Bronchial epithelial cell (primary cell): ENCODE measurements around the gene APLF. TPM values are rescaled to one million over a fixed set of nuclear protein-coding genes. Genes with fewer than 3 reads are reported as not detected.

ENCODE experiments used
- DNase-seq: peaks from one replicate; pipeline ENCODE4 v3.0.0-alpha.2; 2010; ENCODE audit warnings: low read depth
- FAIRE-seq: peaks from 2 replicates; lab custom pipeline; 2011; peaks lifted over from hg19 to GRCh38; lab: Jason Lieb, UNC
- H3K27me3 ChIP-seq: 2 replicates; pipeline ENCODE4 v1.5.1; 2011; ENCODE audit warnings: low read length; ENCODE audit not compliant: control insufficient read depth, insufficient read depth
- H3K36me3 ChIP-seq: 2 replicates; pipeline ENCODE4 v1.5.1; 2011; ENCODE audit warnings: low read length; ENCODE audit not compliant: control insufficient read depth, insufficient read depth
- H3K4me3 ChIP-seq: 2 replicates; pipeline ENCODE4 v1.5.1; 2011; ENCODE audit warnings: mild to moderate bottlenecking, low read depth, low read length, control low read depth
- total RNA-seq: library from RNA; depleted of rRNA; stranded (reverse); fragments of >200 nt; gene quantifications from 2 replicates; pipeline ENCODE4 v1.2.1, GENCODE V29; 2014
- TF ChIP-seq, protein P1 (sequence below): IDR thresholded peaks from 2 replicates; pipeline ENCODE4 v1.5.1; 2011; ENCODE audit warnings: mild to moderate bottlenecking, moderate library complexity, low read length, control low read depth, inconsistent platforms; ENCODE audit not compliant: insufficient read depth, severe bottlenecking

APLF gene
- total RNA-seq, 1 donor from 2014 or later = 4.2 TPM

DNA sequence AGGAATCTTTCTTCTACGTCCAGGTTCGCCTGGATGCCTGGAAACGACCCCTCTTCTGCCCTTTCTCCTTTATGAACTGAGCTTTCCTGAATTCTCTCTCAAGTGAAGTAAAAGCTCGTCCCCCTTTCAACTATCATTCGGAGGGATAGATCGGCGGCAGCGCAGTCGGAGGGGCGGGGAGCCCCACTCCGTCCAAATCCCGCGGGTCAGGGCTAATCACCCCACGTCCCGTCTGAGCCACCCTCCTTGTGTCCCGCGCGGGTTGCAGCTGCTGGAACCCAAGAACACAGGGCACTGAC is 658 bp upstream of the APLF start:
- Histone ChIP-seq H3K36me3 (no peaks in the 10 kb centered on the region), H3K4me3 (peak overlapping the region; percentile 85), H3K27me3 (no peaks in the 10 kb centered on the region)
- FAIRE-seq (no peak), DNase-seq (no peak)
- TF ChIP-seq, protein P1, sequence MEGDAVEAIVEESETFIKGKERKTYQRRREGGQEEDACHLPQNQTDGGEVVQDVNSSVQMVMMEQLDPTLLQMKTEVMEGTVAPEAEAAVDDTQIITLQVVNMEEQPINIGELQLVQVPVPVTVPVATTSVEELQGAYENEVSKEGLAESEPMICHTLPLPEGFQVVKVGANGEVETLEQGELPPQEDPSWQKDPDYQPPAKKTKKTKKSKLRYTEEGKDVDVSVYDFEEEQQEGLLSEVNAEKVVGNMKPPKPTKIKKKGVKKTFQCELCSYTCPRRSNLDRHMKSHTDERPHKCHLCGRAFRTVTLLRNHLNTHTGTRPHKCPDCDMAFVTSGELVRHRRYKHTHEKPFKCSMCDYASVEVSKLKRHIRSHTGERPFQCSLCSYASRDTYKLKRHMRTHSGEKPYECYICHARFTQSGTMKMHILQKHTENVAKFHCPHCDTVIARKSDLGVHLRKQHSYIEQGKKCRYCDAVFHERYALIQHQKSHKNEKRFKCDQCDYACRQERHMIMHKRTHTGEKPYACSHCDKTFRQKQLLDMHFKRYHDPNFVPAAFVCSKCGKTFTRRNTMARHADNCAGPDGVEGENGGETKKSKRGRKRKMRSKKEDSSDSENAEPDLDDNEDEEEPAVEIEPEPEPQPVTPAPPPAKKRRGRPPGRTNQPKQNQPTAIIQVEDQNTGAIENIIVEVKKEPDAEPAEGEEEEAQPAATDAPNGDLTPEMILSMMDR = no peak

DNA sequence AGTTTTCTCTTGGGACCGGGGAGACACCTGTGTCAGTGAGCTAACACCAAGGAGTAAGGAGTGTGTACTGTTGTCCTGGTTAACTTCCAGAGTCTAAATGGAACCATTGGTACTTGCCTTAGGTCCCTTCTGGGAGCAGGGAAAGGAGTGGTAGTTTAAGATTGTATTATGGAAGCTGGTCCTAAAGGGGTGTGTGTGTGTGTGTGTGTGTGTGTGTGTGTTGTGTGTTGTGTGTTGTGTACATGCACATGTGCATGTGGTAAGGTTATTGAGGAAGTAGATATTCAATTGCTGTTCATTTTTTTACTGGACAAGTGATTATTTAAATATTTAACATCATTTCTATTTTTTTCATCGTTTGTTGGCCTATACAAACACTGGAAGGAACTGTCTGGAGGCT is 1.4 kb downstream of the APLF start:
- TF ChIP-seq, protein P1 = no peak
- peak overlapping the region; percentile 5 for H3K4me3 ChIP-seq
- FAIRE-seq (no peak), DNase-seq (no peak)
- no peaks in the 10 kb centered on the region for H3K27me3 ChIP-seq
- H3K36me3 ChIP-seq = no peaks in the 10 kb centered on the region

DNA sequence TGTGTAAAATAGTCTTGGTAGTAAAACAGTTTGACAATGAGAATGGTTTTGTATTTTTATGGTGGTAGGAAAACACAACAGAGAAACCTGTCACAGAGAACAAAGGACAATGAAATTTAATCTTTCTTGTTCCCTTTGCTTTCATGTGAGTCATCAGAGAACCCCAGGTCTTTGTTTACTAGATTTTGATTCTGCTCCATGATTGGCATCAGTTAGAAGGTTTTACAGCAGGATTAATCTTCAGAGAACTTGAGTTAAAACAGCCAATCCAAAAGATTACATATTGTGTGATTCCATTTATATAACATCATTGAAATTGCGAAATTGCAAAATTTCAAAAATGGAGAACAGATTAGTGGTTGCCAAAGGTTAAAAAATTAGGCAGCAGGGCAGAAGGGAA is 2.5 kb downstream of the APLF start:
- no peak overlapping the region for H3K4me3 ChIP-seq
- H3K27me3 ChIP-seq = no peaks in the 10 kb centered on the region
- no peak for FAIRE-seq
- TF ChIP-seq, protein P1 = no peak
- peak; percentile 39 for DNase-seq
- H3K36me3 ChIP-seq = no peaks in the 10 kb centered on the region

DNA sequence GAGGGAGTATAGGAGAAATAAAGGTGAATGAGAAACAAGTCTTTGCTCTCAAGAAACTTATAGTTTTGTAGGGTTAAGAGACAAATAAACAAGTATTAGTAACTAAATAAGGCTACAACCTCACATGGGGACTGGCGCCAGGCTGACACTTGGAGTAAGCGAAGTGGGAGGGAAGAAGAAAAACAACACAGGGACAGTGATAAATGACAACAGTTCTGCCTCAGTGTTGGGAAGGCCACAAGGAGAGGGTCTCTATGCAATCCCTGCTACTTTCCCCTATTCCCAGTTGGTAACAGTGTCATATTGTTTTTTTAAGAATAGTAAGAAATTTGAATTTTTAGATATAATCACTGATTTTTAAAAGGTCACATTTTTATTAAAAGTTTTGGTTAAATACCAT is 4.0 kb downstream of the APLF start:
- H3K4me3 ChIP-seq = no peak overlapping the region
- DNase-seq = no peak
- no peaks in the 10 kb centered on the region for H3K27me3 ChIP-seq
- TF ChIP-seq, protein P1 = no peak
- H3K36me3 ChIP-seq = no peaks in the 10 kb centered on the region
- FAIRE-seq = no peak

DNA sequence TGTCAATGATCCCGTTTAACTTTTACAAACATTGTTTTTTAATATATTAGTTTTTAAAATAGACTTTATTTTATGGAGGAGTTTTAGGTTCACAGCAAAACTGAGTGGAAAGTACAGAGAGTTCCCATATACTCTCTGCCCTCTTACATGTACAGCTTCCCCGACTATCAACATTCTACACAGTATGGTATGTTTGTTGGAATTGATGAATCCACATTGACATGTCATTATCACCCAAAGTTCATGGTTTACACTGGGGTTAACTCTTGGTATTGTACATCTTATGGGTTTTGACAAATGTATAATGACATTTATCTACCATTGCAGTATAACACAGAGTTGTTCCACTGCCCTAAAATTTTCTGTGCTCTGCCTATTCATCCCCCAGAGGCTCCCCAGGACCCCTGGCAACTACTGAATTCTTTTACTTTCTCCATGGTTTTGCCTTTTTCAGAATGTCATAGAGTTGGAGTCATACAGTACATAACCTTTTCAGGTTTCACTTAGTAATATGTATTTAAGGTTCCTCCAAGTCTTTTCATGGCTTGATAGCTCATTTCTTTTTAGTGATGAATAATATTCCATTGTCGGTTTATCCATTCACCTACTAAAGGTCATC is 5.5 kb downstream of the APLF start:
- H3K36me3 ChIP-seq = no peaks in the 10 kb centered on the region
- no peak for FAIRE-seq
- H3K27me3 ChIP-seq = no peaks in the 10 kb centered on the region

More for the DNA sequence above, 5.5 kb downstream of the APLF start:
- H3K4me3 ChIP-seq = no peak overlapping the region
- TF ChIP-seq, protein P1 = no peak
- no peak for DNase-seq
